Ishikawa (cell line): ENCODE data around the gene PIGV.

Experiments
- EP300 ChIP-seq: IDR thresholded peaks from 2 replicates; pipeline ENCODE4 v1.6.1; 2012; ENCODE audit warnings: borderline replicate concordance
- NFIC ChIP-seq: IDR thresholded peaks from 2 replicates; pipeline ENCODE4 v1.6.1; 2012
- RAD21 ChIP-seq: IDR thresholded peaks from 2 replicates; pipeline ENCODE4 v1.6.1; 2012; ENCODE audit warnings: low read depth
- YY1 ChIP-seq: IDR thresholded peaks from 2 replicates; pipeline ENCODE4 v1.6.1; 2012; ENCODE audit warnings: low read depth
- TF ChIP-seq, protein P1 (sequence below): IDR thresholded peaks from 2 replicates; pipeline ENCODE4 v1.6.1; 2012; ENCODE audit warnings: low read depth, mild to moderate bottlenecking

DNA sequence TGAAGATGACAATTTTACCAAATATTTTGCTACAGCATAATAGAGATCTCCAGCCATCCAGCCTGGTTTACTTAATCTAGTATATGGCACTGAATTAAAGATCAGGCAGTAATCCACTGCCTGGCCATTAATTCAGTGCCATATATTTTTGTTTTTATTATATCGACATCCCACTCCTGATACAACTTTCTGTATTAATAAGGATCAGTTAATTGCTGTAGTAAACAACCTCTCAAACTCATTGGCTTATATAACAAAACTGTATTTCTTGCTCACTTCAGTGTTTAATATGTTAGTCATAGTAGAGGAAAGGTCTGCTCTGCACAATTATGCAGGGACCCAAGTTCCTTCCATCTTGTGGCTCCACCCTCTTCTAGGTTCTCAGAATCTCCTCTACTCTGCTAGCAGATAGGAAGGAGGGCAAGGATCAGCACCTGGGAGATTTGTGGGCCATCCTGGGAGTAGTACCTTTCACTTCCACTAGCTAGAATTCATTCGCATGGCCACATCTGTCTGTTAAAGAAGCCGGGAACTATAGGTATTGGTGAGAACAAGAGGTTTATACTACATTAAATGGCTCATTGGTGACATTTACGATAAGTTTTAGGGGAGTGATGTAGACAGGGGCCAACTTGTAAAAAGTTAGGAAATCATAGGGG, 35.1 kb downstream of the PIGV start:
- TF ChIP-seq EP300: no peak
- TF ChIP-seq, protein P1, sequence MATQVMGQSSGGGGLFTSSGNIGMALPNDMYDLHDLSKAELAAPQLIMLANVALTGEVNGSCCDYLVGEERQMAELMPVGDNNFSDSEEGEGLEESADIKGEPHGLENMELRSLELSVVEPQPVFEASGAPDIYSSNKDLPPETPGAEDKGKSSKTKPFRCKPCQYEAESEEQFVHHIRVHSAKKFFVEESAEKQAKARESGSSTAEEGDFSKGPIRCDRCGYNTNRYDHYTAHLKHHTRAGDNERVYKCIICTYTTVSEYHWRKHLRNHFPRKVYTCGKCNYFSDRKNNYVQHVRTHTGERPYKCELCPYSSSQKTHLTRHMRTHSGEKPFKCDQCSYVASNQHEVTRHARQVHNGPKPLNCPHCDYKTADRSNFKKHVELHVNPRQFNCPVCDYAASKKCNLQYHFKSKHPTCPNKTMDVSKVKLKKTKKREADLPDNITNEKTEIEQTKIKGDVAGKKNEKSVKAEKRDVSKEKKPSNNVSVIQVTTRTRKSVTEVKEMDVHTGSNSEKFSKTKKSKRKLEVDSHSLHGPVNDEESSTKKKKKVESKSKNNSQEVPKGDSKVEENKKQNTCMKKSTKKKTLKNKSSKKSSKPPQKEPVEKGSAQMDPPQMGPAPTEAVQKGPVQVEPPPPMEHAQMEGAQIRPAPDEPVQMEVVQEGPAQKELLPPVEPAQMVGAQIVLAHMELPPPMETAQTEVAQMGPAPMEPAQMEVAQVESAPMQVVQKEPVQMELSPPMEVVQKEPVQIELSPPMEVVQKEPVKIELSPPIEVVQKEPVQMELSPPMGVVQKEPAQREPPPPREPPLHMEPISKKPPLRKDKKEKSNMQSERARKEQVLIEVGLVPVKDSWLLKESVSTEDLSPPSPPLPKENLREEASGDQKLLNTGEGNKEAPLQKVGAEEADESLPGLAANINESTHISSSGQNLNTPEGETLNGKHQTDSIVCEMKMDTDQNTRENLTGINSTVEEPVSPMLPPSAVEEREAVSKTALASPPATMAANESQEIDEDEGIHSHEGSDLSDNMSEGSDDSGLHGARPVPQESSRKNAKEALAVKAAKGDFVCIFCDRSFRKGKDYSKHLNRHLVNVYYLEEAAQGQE: no peak
- no peak for TF ChIP-seq RAD21
- TF ChIP-seq YY1: no peak
- TF ChIP-seq NFIC: no peak
